HepG2 (cell line): Measurements from ENCODE around the gene MYL11. TPM values are rescaled to one million over a fixed set of nuclear protein-coding genes. Genes with fewer than 3 reads are reported as not detected.

Source experiments
- ETV5 ChIP-seq: IDR thresholded peaks from 2 replicates; pipeline ENCODE4 v1.6.1; 2018; ENCODE audit warnings: missing biosample characterization, missing genetic modification reagents, inconsistent platforms, borderline replicate concordance
- MIER3 ChIP-seq: IDR thresholded peaks from 2 replicates; pipeline ENCODE4 v1.6.1; 2016; ENCODE audit warnings: missing compliant biosample characterization, borderline replicate concordance
- MXD4 ChIP-seq: IDR thresholded peaks from 2 replicates; pipeline ENCODE4 v1.6.1; 2016; ENCODE audit warnings: mild to moderate bottlenecking, missing biosample characterization, missing genetic modification reagents
- POLR2G ChIP-seq: fragments of 200-400 bp; formaldehyde crosslinking; IDR thresholded peaks from 2 replicates; pipeline ENCODE4 v1.6.1; 2018; ENCODE audit warnings: mild to moderate bottlenecking, low read depth, low read length, moderate library complexity
- RBFOX2 ChIP-seq: fragments of 200-400 bp; formaldehyde crosslinking; IDR thresholded peaks from 2 replicates; pipeline ENCODE4 v1.6.1; 2017; ENCODE audit warnings: low read depth, mild to moderate bottlenecking, low read length
- TFDP1 ChIP-seq: IDR thresholded peaks from 2 replicates; pipeline ENCODE4 v1.6.1; 2016; ENCODE audit warnings: missing compliant biosample characterization, missing genetic modification reagents, borderline replicate concordance
- WIZ ChIP-seq: sonication (generic); formaldehyde crosslinking; IDR thresholded peaks from 2 replicates; pipeline ENCODE4 v1.5.1; 2020; ENCODE audit warnings: mild to moderate bottlenecking, missing genetic modification reagents
- ZNF292 ChIP-seq: sonication (generic); formaldehyde crosslinking; IDR thresholded peaks from 2 replicates; pipeline ENCODE4 v1.8.1; 2022; ENCODE audit warnings: mild to moderate bottlenecking, low read depth, missing genetic modification reagents, borderline replicate concordance
- ZNF407 ChIP-seq: sonication (generic); formaldehyde crosslinking; IDR thresholded peaks from one replicate; pipeline ENCODE4 v1.5.1; 2020; ENCODE audit warnings: mild to moderate bottlenecking, missing genetic modification reagents; ENCODE audit errors: not compliant biosample characterization
- ZNF788 ChIP-seq: sonication (generic); formaldehyde crosslinking; IDR thresholded peaks from 2 replicates; pipeline ENCODE4 v1.5.0; 2020; ENCODE audit warnings: mild to moderate bottlenecking, missing genetic modification reagents, borderline replicate concordance
- ZNF83 ChIP-seq: sonication (generic); formaldehyde crosslinking; IDR thresholded peaks from 2 replicates; pipeline ENCODE4 v1.4.0; 2020; ENCODE audit warnings: missing genetic modification reagents, mild to moderate bottlenecking, borderline replicate concordance
- polyA plus RNA-seq, 8 experiments: library from polyadenylated mRNA; depleted of rRNA in 3 of 8; stranded (reverse) in 7 of 8; unstranded in 1 of 8; fragments of >200 nt; fragmentation: Illumina TruSeq in 4 of 8; extraction: Trizol in 4 of 8; gene quantifications; 2 replicates each; pipeline versions ENCODE4 v1.2.1 to v1.2.3, GENCODE V29; 2011 to 2016; ENCODE audit warnings: low read depth in 4 of 8, missing spikeins in 1 of 8, mixed read lengths in 1 of 8; ENCODE audit not compliant: insufficient read depth in 1 of 8
- total RNA-seq, 5 experiments: library from RNA; depleted of rRNA; stranded (reverse); fragments of >200 nt; fragmentation: Illumina TruSeq; extraction: Trizol; gene quantifications; 2 replicates each; pipeline ENCODE4 v1.2.3, GENCODE V29; 2016; ENCODE audit warnings: low read depth in 1 of 5
- TF ChIP-seq, protein P1 (sequence below): sonication (generic); formaldehyde crosslinking; IDR thresholded peaks from 2 replicates; pipeline ENCODE4 v1.4.0; 2020; ENCODE audit warnings: missing genetic modification reagents
- TF ChIP-seq, protein P2 (sequence below): sonication (generic); formaldehyde crosslinking; IDR thresholded peaks from 2 replicates; pipeline ENCODE4 v1.5.0; 2020; ENCODE audit warnings: missing genetic modification reagents
- TF ChIP-seq, protein P3 (sequence below): IDR thresholded peaks from 2 replicates; pipeline ENCODE4 v1.6.1; 2016; ENCODE audit warnings: missing compliant biosample characterization, missing genetic modification reagents, borderline replicate concordance

Gene MYL11
- total and polyA plus RNA-seq, 2 of the 13 experiments (the other 11 are each of a cell fraction or from before 2014, with no cell fraction given) = not detected

DNA sequence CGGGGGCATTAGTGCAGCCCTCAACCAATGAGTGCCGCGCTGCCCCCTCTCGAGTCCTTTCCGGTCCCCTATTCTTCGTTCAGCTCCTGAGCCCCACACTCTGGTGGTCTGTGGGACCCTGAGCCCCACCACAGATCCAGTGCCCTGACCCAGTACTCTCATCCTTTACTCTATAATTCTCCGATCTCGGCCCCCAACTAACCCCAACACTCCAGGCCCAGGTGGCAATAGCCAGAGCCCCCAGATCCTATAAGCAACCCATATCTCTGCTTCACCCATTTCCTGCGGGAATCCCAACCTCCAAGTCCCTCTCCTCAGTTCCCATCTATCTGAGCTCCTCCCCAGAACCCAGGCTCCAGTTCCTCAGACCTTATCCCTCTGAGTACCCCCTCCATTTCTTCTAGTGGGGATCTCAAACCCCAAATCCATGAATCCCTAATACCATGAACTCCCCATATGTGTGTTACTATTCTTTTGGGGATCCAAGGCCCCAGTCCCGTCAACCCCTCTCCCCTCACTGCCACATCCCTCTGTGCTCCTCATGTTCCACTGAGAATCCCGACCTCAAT, 3.3 kb upstream of the MYL11 start (continued):
- TF ChIP-seq ZNF292 = 0 out of 2 replicates have a peak, but pooled peaks have one; percentile 24
- TF ChIP-seq, protein P1, sequence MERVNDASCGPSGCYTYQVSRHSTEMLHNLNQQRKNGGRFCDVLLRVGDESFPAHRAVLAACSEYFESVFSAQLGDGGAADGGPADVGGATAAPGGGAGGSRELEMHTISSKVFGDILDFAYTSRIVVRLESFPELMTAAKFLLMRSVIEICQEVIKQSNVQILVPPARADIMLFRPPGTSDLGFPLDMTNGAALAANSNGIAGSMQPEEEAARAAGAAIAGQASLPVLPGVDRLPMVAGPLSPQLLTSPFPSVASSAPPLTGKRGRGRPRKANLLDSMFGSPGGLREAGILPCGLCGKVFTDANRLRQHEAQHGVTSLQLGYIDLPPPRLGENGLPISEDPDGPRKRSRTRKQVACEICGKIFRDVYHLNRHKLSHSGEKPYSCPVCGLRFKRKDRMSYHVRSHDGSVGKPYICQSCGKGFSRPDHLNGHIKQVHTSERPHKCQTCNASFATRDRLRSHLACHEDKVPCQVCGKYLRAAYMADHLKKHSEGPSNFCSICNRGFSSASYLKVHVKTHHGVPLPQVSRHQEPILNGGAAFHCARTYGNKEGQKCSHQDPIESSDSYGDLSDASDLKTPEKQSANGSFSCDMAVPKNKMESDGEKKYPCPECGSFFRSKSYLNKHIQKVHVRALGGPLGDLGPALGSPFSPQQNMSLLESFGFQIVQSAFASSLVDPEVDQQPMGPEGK (CRISPR knock-in tag) = no peak
- peak; percentile 78; the same call in 1 of the 2 replicates for TF ChIP-seq ETV5 (CRISPR knock-in tag)
- TF ChIP-seq ZNF83 (CRISPR knock-in tag) = 0 out of 2 replicates have a peak, but pooled peaks have one; percentile 58
- 0 out of 2 replicates have a peak, but pooled peaks have one; percentile 5 for TF ChIP-seq ZNF788 (CRISPR knock-in tag)
- 0 out of 2 replicates have a peak, but pooled peaks have one; percentile 4 for TF ChIP-seq MXD4 (CRISPR knock-in tag)
- no peak for TF ChIP-seq ZNF407 (CRISPR knock-in tag)
- no peak for TF ChIP-seq TFDP1 (CRISPR knock-in tag)
- 0 out of 2 replicates have a peak, but pooled peaks have one; percentile 51 for TF ChIP-seq WIZ
- no peak; the same call in 1 of the 2 replicates for TF ChIP-seq MIER3
- TF ChIP-seq RBFOX2 = 0 out of 2 replicates have a peak, but pooled peaks have one; percentile 23
- TF ChIP-seq POLR2G = peak; percentile 62
- TF ChIP-seq, protein P2, sequence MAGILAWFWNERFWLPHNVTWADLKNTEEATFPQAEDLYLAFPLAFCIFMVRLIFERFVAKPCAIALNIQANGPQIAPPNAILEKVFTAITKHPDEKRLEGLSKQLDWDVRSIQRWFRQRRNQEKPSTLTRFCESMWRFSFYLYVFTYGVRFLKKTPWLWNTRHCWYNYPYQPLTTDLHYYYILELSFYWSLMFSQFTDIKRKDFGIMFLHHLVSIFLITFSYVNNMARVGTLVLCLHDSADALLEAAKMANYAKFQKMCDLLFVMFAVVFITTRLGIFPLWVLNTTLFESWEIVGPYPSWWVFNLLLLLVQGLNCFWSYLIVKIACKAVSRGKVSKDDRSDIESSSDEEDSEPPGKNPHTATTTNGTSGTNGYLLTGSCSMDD (CRISPR knock-in tag) = no peak
- TF ChIP-seq, protein P3, sequence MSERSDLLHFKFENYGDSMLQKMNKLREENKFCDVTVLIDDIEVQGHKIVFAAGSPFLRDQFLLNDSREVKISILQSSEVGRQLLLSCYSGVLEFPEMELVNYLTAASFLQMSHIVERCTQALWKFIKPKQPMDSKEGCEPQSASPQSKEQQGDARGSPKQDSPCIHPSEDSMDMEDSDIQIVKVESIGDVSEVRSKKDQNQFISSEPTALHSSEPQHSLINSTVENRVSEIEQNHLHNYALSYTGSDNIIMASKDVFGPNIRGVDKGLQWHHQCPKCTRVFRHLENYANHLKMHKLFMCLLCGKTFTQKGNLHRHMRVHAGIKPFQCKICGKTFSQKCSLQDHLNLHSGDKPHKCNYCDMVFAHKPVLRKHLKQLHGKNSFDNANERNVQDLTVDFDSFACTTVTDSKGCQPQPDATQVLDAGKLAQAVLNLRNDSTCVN (CRISPR knock-in tag) = peak; percentile 52; the same call in 1 of the 2 replicates
